DOHH2 (cell line): ENCODE results near the gene TNNT2.

ENCODE experiments used
- H3F3A ChIP-seq: fragments of 200-600 bp; sonication (generic), shearing (Covaris generic); 2 replicates; pipeline ENCODE4 v1.6.0; 2016; ENCODE audit warnings: antibody characterized with exemption, mild to moderate bottlenecking; ENCODE audit not compliant: control insufficient read depth, insufficient read depth
- H3K27ac ChIP-seq: fragments of 200-600 bp; sonication (generic); 2 replicates; pipeline ENCODE4 v1.5.1; 2014; ENCODE audit warnings: low read depth, mild to moderate bottlenecking, low read length, moderate library complexity
- H3K27me3 ChIP-seq: fragments of 200-600 bp; sonication (generic); 2 replicates; pipeline ENCODE4 v1.6.1; 2014; ENCODE audit warnings: mild to moderate bottlenecking, low read length, mixed read lengths; ENCODE audit not compliant: control insufficient read depth
- H3K36me3 ChIP-seq: fragments of 200-600 bp; sonication (generic); 2 replicates; pipeline ENCODE4 v1.6.1; 2014; ENCODE audit warnings: mild to moderate bottlenecking, low read length, moderate library complexity, mixed read lengths; ENCODE audit not compliant: control insufficient read depth
- H3K4me1 ChIP-seq: fragments of 200-600 bp; sonication (generic); 2 replicates; pipeline ENCODE4 v1.6.1; 2014; ENCODE audit warnings: mild to moderate bottlenecking, low read length, mixed read lengths; ENCODE audit not compliant: control insufficient read depth
- H3K4me2 ChIP-seq: fragments of 200-600 bp; sonication (generic); 2 replicates; pipeline ENCODE4 v1.6.0; 2014; ENCODE audit warnings: mild to moderate bottlenecking, low read length, moderate library complexity
- H3K4me3 ChIP-seq: fragments of 200-600 bp; sonication (generic); 2 replicates; pipeline ENCODE4 v1.5.1; 2014; ENCODE audit warnings: mild to moderate bottlenecking, low read length, mixed read lengths
- H3K79me2 ChIP-seq: fragments of 200-600 bp; sonication (generic); 2 replicates; pipeline ENCODE4 v1.6.1; 2014; ENCODE audit warnings: mild to moderate bottlenecking, low read length, mixed read lengths; ENCODE audit not compliant: control insufficient read depth
- H3K9me2 ChIP-seq: fragments of 200-600 bp; sonication (generic); replicated peaks from 2 replicates; pipeline ENCODE4 v1.6.1; 2014; ENCODE audit warnings: mild to moderate bottlenecking, low read length, mixed read lengths; ENCODE audit not compliant: control insufficient read depth
- H3K9me3 ChIP-seq: fragments of 200-600 bp; sonication (generic); 2 replicates; pipeline ENCODE4 v1.6.1; 2014; ENCODE audit warnings: antibody characterized with exemption, low read length, mixed read lengths; ENCODE audit not compliant: control insufficient read depth, insufficient read depth
- H4K20me1 ChIP-seq: fragments of 200-600 bp; sonication (generic); 2 replicates; pipeline ENCODE4 v1.6.0; 2014; ENCODE audit warnings: low read depth, mild to moderate bottlenecking, antibody characterized with exemption, low read length, moderate library complexity; ENCODE audit not compliant: control insufficient read depth, insufficient read depth
- CTCF ChIP-seq: fragments of 200-600 bp; sonication (generic); IDR thresholded peaks from one replicate; pipeline ENCODE4 v1.5.1; 2014; ENCODE audit warnings: antibody characterized with exemption, mild to moderate bottlenecking, low read depth, low read length; ENCODE audit not compliant: poor library complexity, severe bottlenecking
- EZH2phosphoT487 ChIP-seq: fragments of 200-600 bp; sonication (generic); IDR thresholded peaks from 2 replicates; pipeline ENCODE4 v1.6.1; 2017; ENCODE audit warnings: borderline replicate concordance, mild to moderate bottlenecking, antibody characterized with exemption, low read length, moderate library complexity, mixed read lengths

Gene TNNT2

GRCh38 chr1:201411292-201411691 is 33.8 kb upstream of the TNNT2 start:
- Histone ChIP-seq H3K27me3 (0 out of 2 replicates have a peak, but pooled peaks cover 5% of the 10 kb centered on the region), H3K79me2 (no peaks in the 10 kb centered on the region), H3K4me3 (no peak overlapping the region), H3K36me3 (no peaks in the 10 kb centered on the region), H3F3A (no peaks in the 10 kb centered on the region), H3K9me2 (no peaks in the 10 kb centered on the region), H4K20me1 (no peaks in the 10 kb centered on the region), H3K4me2 (no peak overlapping the region), H3K4me1 (no peaks in the 10 kb centered on the region), H3K9me3 (no peaks in the 10 kb centered on the region), H3K27ac (no peak overlapping the region)
- TF ChIP-seq EZH2phosphoT487 (no peak), CTCF (no peak)

- TF ChIP-seq CTCF (no peak), EZH2phosphoT487 (no peak)
- no peaks in the 10 kb centered on the region for H3K9me3 ChIP-seq
- no peak overlapping the region for H3K27ac ChIP-seq
- no peaks in the 10 kb centered on the region for H3K4me1 ChIP-seq
- H3K9me2 ChIP-seq, result no peaks in the 10 kb centered on the region
- no peaks in the 10 kb centered on the region for H4K20me1 ChIP-seq
- H3K27me3 ChIP-seq, result no peaks in the 10 kb centered on the region
- no peaks in the 10 kb centered on the region for H3F3A ChIP-seq
- no peaks in the 10 kb centered on the region for H3K36me3 ChIP-seq
- no peak overlapping the region for H3K4me2 ChIP-seq
- no peak overlapping the region for H3K4me3 ChIP-seq
- H3K79me2 ChIP-seq, result no peaks in the 10 kb centered on the region
These were observed 32.0 kb upstream of the TNNT2 start for GRCh38 chr1:201409440-201409839.

- TF ChIP-seq CTCF (no peak), EZH2phosphoT487 (no peak)
- Histone ChIP-seq H3K4me2 (no peak overlapping the region), H3K36me3 (no peaks in the 10 kb centered on the region), H3K27me3 (peaks cover 4% of the 10 kb centered on the region; the same call in 1 of the 2 replicates), H3K79me2 (no peaks in the 10 kb centered on the region), H3F3A (no peaks in the 10 kb centered on the region), H3K9me2 (no peaks in the 10 kb centered on the region), H3K27ac (no peak overlapping the region), H3K4me3 (no peak overlapping the region), H3K4me1 (no peaks in the 10 kb centered on the region), H4K20me1 (no peaks in the 10 kb centered on the region), H3K9me3 (no peaks in the 10 kb centered on the region)
These were observed 31.3 kb upstream of the TNNT2 start for GRCh38 chr1:201408834-201409200.
